ENCODE results near the gene ATG5. TPM values are rescaled to one million over a fixed set of nuclear protein-coding genes. Genes with fewer than 3 reads are reported as not detected.

ATG5 gene
- 10 to 100 TPM; 40.6 to 60.4 (median 50.0) TPM for polyA plus RNA-seq (ENCODE audit: insufficient read length in 4 of 4)

DNA sequence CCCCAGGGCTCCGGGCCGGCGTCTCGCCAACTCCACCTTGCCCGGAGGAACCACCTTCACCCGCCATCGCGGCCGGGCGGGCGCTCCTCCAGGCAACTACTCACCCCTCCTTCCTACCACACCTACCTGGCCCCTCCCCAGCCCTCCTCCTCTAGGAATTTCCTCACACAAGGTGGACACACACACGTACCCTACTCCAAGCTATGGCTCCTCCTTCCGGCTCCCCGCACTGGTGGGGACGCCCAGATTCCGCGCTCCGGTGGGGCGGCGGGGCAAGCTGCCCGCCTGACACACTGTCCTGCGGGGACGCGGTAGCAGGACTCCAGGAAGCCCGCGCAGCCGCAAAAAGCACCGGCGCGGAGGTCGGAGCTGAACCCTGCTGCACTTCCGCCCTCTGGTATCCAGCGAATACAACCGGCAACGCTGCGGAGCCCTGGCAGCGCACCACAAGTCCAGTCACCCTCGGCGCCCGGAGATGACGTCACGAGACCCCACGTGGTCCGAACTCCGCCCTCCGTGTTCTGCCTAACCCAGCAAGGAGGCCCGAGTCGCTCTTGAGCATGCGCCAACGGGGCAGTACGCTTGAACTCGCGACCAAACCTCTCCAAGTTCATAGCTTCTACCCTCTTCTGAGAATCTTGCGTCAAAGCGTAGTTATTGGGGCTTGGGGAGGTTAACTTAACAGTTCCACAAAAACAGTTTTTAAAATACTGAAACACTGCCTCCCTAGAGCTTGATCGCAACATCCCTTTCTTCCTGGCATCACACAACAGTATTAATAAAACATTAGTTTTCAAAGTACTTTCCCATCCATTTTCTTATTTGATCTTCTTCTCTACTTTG lies at the start of gene ATG5:
ATG5 (minus strand) TSS at position 425 of the 843 bp plus-strand sequence. CDS start 9,552 bp downstream, outside the sequence.
- peak; percentile 94 to 98 (median 96) for DNase-seq (ENCODE audit: low read depth in 4 of 4, low spot score in 3 of 4)

DNA sequence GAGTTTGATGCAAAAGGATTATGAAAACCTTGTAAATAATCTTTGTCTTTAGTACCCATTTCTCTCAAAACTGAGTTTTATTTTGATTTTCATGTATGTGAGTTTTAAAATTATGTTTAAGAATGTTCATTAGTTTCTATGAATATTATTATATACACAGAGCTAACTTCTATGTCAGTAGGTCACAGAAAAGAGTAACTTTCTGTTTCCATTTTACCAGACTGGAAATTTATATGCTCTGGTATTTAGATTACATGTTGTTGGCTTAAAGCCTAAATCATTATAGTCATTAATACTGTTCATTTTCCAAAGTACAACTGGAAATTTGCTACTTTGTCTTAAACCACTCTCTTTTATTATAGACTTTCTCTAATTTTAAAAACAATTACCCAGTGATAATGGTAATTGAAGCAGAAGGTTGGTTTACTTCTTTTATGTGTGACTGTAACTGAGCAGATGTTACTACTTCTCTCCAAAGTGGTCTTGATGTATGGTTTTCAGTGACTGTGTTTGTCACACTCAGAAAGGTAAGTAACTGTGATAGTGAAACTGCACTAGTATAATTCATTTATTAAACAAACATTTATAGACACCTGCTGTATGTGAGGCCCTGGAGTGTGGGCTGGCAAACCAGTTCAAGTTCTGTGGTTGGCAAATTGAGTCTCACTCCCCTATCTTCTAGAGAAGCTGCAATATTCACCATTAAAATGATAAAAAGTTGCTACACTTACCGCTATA lies 48.1 kb upstream of the ATG5 start:
- DNase-seq (ENCODE audit: low read depth in 4 of 4, low spot score in 3 of 4): no peak

DNA sequence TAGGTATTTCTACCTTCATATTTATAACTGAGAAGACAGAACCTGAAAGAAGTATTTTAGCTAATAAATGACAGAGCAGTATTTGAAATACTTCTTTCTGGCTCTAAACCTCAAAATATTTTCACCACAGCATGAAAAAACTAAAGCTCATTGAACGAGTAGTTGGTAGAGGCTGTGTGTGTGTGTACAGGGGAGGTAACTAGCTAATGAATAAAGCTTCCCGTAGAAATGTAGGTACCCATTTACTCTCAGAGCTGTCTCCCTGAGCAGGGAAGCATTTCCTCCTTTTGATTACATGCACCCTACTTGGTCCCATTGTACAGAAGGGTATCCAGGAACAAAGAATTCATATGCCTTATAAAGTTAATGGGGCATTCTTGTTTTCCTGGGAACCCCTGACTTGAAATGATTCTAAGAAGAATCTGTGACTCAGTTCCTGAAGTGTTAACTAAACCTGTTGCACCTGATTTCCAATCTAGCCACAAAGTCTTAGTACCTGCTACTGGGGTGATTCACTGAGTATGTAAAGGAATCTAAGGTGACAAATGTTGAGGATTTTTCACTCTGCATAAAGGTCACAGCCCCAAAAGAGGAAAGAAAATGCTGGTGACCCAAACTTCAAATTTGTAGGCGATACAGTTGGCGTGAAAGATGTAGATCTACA lies 47.4 kb upstream of the ATG5 start:
- DNase-seq (ENCODE audit: low read depth in 4 of 4, low spot score in 3 of 4): no peak

DNA sequence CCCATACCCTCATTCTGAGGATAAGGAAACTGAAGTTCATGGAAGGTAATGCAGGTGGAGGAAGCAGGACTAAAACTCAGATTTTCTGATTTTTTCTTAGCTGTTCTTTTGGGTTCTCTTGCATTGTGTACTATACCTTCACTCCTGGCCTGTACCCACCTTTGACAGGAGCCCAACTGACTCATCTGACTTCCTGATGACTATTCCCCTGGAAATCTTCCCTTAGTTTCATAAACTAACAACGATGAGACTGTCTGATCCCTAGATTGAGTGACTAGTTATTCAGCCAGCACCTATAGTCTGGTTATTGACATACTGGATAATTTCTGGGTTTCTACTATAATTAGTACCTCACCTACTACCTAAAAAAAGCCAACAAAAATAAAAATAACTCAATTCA lies 45.1 kb upstream of the ATG5 start:
- DNase-seq (ENCODE audit: low read depth in 4 of 4, low spot score in 3 of 4): no peak

DNA sequence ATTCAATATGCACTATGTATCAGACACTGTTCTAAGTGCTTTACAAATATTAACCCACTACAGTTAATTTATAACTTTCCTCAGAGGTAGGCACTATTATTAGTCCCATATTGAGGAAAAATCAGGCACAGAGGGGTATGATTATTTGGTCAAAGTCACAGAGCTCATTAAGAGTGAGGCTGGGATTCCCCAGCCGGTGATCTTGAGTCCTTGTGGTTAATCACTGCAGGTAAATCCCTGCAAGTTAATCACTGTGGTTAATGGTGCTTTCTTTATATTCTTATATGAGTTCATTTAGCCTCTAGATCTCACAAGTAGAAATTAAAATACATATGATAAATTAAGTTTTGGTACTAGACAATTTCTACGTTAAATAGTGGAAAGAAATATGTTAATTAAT lies 44.2 kb upstream of the ATG5 start:
- DNase-seq (ENCODE audit: low read depth in 4 of 4, low spot score in 3 of 4): no peak

DNA sequence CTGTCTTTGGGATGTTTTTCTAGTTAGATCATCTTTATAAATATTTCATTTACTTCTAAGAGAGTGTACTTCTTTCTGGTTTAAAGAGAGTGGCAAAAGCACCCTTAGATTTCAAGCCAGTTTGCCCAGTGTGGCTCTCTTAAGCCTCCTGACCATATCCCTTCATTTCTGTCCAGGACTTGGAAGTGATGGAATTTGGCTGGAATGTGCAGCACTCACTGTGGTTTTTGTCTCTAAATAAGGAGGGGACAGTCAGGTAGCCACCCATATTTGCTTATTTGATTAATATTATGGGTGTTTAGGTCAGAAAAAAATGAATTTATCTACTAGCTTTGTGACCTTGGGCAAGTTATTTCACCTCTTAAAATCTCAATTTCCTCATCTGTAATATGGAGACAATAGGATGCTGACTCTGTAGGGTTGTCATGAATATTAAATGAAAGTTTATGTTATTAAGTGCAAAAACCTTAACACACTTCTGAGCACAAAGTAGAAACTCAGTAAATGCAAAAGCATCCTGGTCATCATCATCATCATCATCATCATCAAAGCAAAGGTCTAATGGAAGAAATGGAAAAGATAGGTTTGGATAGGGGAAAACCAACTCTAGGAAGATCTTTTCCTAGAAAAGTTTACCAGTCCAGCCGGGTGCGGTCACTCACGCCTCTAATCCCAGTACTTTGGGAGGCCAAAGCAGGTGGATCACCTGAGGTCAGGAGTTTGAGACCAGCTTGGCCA lies 38.0 kb upstream of the ATG5 start:
- DNase-seq (ENCODE audit: low read depth in 4 of 4, low spot score in 3 of 4): no peak

DNA sequence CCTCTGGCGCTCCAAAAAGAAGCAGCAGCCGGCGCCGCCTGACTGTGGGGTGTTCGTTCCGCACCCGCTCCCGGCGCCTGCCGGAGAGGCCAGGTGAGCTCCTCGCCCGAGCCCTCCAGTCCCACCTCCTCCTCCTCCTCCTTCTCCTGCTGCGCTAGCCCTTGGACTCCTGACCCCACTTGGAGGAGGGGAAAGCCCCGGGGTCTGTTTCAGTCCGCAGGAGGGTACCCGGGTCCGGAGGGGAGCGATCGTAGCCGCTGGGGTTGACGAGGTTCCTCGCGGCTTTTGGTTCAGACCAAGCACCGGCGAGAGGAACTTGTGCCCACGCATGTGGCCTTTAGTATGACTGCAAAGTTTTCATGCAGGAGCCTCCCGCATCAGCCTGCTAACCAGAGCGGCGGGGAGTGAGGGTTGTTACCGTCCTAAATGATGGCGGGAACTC lies 35.5 kb upstream of the ATG5 start:
- peak in 1 of 4 donors; percentile 5 for DNase-seq (ENCODE audit: low read depth in 4 of 4, low spot score in 3 of 4)

DNA sequence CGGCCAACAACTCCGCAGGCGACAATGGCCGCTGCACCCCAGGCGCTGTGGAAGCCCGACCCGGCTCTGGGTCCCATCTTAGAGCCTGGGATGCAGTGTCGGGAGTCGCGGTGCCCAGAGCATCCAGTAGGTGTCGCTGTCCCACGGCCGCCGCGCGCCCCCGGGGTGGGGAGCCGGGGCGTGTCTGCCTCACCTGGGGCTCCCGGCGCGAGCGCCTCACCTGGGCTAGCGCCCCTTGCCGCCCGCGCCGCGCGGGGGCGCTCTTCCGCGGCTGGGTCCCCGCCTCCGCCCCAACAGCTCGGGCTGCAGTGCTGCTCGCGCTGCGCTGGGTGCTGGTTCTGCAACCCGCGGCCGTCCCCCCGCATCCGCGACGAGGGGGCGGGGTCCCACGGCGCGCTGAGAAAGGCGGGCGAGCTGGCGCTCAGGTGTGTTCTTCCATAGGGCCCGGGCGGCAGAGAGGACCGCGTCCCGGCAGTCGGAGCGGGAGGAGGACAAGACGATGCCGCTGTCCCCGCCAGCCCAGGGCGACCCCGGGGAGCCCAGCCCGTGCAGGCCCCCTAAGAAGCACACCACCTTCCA lies 34.9 kb upstream of the ATG5 start, which contains the start of gene CRYBG1:
CRYBG1 (plus strand) TSS at position 308 of the 579 bp plus-strand sequence; CDS start at position 500, 192 bp downstream.
- DNase-seq (ENCODE audit: low read depth in 4 of 4, low spot score in 3 of 4): peak; percentile 27 to 59 (median 48)

DNA sequence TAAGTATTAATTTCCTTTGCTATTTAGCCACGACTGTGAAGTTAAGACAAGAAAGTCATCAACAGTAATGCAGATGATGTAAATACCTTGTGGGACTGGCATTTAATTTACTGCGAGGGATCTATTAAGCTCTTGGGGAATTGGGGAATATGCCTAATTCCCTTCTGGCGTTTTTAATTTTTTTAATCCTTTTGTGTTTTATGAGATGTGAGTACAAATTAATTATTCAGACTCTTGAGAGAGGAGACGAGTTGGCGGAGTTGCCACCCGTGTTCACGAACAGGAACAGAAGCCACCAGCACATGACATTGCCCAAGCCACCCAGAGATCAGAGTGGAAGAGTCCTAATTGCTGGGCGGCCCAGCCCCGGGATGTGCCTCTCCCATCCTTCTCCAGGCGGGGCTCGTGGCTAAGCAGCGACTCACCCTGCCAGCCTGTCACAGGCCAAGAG lies 34.4 kb upstream of the ATG5 start:
- no peak for DNase-seq (ENCODE audit: low read depth in 4 of 4, low spot score in 3 of 4)

DNA sequence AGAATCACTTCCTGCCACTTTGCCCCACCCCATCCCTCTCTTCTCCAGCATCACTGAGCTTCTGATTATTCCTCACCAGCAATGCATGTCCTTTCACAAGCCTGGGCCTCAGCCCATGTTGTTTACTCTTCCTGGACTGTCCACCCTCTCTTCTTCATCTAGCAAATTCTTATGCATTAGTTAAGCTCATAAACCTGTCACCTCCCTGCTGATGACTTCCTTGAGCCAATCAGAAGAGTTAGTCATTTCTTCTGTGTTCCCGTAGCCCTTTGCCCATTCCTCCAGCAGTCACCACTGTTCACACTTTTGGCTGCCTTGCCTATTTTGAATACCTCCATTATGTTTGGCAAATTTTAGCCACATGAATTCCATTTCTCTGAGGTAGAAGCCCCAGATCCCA lies 30.8 kb upstream of the ATG5 start:
- DNase-seq (ENCODE audit: low read depth in 4 of 4, low spot score in 3 of 4): no peak

DNA sequence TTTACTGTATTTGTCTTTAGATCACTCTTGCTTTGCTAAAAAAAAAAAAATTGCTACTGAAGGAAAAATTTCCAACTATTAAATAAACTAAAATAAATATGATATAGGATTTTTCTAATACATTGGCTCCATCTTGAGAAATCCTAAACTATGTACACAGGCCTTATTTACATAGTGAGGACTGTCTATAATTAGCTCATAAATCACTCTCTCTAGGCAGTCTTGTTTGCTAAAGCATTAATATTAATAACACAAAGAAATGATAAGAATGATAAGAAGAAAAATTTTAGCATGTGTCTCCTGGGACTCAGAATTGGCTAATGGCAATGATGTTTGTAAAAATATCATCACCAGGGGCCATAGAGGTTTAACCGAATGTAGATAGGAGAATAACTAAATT lies 21.7 kb upstream of the ATG5 start:
- DNase-seq (ENCODE audit: low read depth in 4 of 4, low spot score in 3 of 4): no peak

DNA sequence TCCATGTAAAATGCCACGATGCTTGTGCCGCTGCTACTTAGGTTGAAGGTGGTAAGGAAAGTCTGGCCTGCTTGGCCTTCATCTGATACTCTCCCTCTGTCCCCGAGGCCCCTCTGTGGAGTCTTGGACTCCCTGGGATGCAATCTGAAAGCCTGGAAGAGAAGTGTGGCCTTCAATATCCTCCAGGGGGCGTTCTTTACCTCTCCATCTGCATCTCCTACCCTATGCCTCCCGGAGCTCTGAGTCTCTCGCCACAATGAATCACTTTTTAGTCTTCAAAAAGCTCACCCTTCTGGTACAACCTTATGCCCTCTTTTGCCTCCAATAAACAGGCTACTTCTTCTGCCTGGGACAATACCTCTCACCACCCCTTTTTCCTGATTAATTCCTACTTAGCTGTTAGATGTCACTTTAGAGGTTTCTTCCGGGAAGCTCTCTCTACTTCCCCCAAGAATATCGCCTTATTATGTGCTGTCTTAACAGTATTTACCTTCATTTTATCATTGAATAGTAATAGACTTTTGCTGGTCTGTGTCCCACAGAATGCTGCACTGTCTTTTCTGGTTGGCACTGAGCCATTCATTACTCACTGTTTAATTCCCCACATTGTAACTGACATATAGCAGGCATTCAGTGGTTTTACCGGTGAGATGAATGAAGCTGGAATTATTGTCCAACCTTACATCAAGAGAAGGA lies 13.9 kb upstream of the ATG5 start:
- no peak for DNase-seq (ENCODE audit: low read depth in 4 of 4, low spot score in 3 of 4)

DNA sequence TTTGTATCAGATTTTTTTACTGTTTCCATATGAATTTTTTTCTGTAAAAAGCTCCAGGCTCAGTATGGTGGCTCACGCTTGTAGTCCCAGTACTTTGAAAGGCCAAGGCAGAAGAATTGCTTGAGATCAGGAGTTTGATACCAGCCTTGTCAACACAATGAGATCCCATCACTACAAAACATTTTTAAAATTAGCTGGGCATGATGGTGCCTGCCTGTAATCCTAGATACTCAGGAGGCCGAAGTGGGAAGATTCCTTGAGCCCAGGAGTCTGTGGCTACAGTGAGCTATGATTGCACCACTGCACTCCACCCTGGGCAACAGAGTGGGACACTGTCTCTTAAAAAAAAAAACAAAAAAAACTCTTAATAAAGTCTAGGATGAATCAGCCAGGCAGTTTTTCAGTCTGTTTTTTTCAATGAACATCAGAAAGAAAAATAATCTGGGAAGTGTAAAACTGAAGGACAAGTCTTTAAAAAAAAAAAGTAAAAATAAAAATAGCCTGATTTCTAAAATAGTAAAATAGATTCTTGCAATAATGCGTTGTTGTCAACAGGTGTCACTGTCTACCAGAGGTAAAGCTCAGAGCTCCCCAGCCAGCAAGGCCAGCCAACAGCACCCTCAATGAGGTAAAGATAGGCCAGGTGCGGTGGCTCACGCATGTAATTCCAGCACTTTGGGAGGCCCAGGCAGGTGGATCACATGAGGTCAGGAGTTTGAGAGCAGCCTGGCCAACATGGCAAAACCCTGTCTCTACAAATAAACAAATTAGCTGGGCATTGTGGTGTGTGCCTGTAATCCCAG lies 9.3 kb upstream of the ATG5 start:
- peak in 1 of 4 donors; percentile 16 for DNase-seq (ENCODE audit: low read depth in 4 of 4, low spot score in 3 of 4)

DNA sequence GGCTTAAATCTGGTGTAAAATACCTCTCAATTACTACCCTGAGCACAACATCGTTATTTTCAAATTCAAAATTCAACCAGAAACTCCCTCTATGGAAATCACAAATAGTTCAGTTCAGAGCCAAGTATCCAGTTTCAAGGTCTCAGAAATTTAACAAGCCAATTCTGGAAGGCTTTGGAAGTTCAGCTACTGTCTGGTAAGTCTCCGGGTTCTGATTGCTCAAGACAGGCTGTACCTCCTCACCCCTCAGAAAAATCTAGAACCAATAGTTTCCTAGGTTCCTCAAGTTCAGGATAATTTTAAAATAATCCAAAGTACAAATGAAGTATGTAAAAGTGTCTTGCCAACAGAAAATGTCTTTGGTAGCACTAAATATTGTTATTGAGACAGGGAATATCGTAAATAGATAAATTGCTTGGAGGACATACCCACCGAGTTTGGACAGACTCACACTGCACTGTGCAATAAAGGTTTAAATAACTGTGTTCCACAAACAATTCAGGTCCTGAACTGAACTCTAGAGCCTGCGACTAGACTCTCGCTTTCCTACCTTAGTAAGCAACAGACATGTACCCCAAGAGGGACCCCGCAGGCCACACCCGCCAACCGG lies 729 bp downstream of the ATG5 start:
- DNase-seq (ENCODE audit: low read depth in 4 of 4, low spot score in 3 of 4): peak in 1 of 4 donors; percentile 3

DNA sequence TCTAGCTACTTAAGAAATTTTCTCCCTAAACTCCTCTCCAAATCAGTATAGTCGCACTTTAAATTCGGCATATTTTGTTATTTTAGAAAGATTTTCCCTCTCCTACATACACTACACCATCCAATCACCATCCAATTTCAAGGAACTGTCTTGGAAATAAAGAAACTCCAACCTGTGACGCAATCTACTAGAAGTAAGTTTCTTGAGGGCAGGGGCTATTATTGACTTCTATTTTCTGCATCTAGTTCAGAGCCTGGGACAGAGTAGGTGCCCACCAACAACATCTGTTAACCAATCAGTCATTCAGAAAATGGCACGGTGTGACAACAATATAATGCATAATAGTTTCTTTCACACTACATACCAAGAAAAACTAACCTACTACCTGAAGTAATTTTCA lies 3.6 kb downstream of the ATG5 start:
- no peak for DNase-seq (ENCODE audit: low read depth in 4 of 4, low spot score in 3 of 4)

DNA sequence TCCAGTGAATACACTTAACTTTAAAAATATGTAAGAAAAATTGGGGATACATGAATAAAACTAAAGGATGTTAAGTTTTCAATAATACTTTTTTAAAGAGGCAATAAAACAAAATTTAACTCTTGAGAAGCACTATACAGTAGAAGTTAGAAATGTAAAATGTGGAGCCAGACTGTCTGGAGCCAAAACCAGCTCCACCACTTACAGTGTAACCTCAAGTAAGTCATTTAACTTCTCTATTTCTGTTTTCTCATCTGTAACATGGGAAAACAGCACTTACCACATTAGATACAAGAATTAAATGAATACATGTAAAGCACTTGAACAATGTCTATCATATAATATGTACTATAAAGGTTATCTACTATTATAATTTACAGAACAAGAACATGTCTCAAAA lies 6.7 kb downstream of the ATG5 start:
- no peak for DNase-seq (ENCODE audit: low read depth in 4 of 4, low spot score in 3 of 4)

DNA sequence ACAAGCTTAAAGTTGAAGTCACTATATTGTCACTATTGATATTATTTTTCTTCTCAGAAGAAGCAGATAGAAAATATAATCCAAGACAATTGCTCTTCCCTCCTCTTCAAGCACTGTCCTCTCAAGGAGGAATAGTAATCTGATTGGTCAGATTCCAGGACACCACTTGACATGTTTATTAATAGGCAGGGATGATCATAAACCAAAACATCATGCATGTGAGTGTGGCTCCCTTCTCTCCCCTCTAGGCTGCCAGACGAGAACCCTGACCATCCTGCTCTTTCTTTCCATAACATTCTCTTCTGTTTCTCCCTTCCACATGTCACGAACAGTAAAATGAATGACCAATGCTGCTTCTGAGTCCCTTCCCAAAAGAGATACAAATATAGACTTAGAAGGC lies 7.5 kb downstream of the ATG5 start:
- no peak for DNase-seq (ENCODE audit: low read depth in 4 of 4, low spot score in 3 of 4)

DNA sequence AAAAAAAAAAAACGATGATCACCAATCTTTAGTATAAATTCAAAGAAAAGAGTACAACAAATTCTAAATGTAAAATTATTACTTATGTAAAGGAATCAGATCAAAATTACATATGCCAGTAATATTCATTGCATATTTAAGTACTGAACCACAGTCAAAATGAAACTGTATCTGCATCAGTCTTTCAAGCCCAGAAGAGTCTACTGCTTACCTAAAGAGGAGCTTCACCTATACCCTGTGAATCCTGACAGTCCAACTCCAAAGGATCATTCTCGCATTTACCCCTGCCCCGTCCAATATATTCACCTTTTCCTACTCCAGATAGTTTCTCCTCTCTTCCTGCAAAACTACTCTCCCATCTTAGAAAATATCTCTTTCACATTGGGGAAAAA lies 9.2 kb downstream of the ATG5 start:
- DNase-seq (ENCODE audit: low read depth in 4 of 4, low spot score in 3 of 4): no peak
